Fibroblast of pulmonary artery (primary cell): ENCODE measurements around the gene ZBED4.

Experiments
- DNase-seq: peaks from one replicate; pipeline ENCODE4 v3.0.0-alpha.2; 2010; ENCODE audit warnings: low read depth
- H3K4me3 ChIP-seq: replicated peaks from 2 replicates; pipeline ENCODE4 v1.5.1; 2011; ENCODE audit warnings: low read depth, mild to moderate bottlenecking, control low read depth, low read length, moderate library complexity
- CTCF ChIP-seq: IDR thresholded peaks from 2 replicates; pipeline ENCODE4 v1.5.1; 2011; ENCODE audit warnings: mild to moderate bottlenecking, control low read depth, low read length, inconsistent platforms; ENCODE audit errors: missing control alignments

The ZBED4 gene

GRCh38 chr22:49887702-49888101 is 34.1 kb downstream of the ZBED4 start:
- TF ChIP-seq CTCF = no peak
- no peak for DNase-seq
- H3K4me3 ChIP-seq = no peak overlapping the region

GRCh38 chr22:49889071-49889470 is 35.4 kb downstream of the ZBED4 start:
- H3K4me3 ChIP-seq = no peak overlapping the region
- no peak for DNase-seq
- no peak for TF ChIP-seq CTCF

GRCh38 chr22:49892226-49892899 is 38.7 kb downstream of the ZBED4 start:
- no peak overlapping the region for H3K4me3 ChIP-seq
- no peak for DNase-seq
- no peak for TF ChIP-seq CTCF

- no peak overlapping the region for H3K4me3 ChIP-seq
- DNase-seq = no peak
- no peak for TF ChIP-seq CTCF
Measured at GRCh38 chr22:49893025-49893424, 39.4 kb downstream of the ZBED4 start.

GRCh38 chr22:49894322-49895054 is 40.8 kb downstream of the ZBED4 start:
- H3K4me3 ChIP-seq = no peak overlapping the region
- TF ChIP-seq CTCF = no peak
- no peak for DNase-seq

GRCh38 chr22:49896201-49896600 is 42.6 kb downstream of the ZBED4 start:
- TF ChIP-seq CTCF = no peak
- DNase-seq = no peak
- H3K4me3 ChIP-seq = no peak overlapping the region
